Measurements from ENCODE around the gene TBC1D9B. TPM values are rescaled to one million over a fixed set of nuclear protein-coding genes. Genes with fewer than 3 reads are reported as not detected.
A peak's percentile ranks its signal among the peaks of the same experiment; 100 is the strongest.

TBC1D9B gene
- total RNA-seq, 4 donors from 2014 or later: 58.8 to 2,513 (median 108) TPM

DNA sequence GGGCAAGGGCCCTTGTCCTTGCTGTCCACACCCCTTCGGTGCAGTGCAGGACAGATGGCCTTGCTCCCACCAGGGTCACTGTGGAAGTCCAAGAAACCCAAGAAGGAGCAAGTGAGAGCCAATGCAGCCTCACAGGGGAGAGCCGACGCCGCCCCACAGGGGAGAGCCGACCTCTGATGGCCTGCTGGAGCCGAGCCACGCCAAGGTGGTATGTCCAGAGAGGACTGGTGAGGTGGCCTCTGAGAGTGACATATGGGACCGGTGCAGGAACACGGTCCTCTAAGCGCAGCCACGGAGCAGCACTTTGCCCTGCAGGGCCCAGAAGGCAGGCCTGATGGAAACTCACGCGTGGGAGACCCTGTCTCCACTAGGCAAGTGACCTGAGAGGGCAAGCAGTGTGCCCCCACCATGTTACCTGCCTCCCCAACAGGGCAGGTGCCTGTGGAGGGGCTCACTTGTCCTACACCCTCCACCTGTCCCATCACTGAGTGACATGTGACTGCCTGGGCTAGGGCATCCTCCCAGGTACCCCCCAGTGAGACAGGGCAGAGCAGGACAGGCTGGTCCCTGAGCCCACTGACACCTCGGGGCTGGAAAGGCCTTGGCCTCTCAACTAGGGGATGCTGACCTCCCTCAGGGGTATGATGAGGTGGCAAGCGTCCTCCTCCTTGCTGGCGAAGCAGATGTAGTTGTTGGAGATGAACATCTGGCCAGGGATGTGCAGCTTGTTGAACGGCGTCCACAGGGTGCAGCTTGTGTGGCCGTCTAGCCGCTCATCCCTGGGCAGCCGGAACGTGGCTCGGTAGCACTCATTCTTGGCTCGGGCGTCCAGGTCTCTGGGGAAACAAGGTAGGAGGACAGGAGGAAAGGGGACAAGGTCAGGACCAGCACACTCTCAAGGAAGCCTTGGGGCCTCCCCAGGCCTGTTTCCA, 16.7 kb downstream of the TBC1D9B start:
- Histone ChIP-seq H3K36me3 (no peaks in the 10 kb centered on the region), H3K4me1 (no peaks in the 10 kb centered on the region), H3K4me3 (no peak overlapping the region), H3K9me3 (no peaks in the 10 kb centered on the region), H3K27me3 (no peaks in the 10 kb centered on the region), H3K27ac (no peak overlapping the region)
- no peak for TF ChIP-seq POLR2A (IDR thresholded peaks at IDR 0.05)
- TF ChIP-seq, protein P1, sequence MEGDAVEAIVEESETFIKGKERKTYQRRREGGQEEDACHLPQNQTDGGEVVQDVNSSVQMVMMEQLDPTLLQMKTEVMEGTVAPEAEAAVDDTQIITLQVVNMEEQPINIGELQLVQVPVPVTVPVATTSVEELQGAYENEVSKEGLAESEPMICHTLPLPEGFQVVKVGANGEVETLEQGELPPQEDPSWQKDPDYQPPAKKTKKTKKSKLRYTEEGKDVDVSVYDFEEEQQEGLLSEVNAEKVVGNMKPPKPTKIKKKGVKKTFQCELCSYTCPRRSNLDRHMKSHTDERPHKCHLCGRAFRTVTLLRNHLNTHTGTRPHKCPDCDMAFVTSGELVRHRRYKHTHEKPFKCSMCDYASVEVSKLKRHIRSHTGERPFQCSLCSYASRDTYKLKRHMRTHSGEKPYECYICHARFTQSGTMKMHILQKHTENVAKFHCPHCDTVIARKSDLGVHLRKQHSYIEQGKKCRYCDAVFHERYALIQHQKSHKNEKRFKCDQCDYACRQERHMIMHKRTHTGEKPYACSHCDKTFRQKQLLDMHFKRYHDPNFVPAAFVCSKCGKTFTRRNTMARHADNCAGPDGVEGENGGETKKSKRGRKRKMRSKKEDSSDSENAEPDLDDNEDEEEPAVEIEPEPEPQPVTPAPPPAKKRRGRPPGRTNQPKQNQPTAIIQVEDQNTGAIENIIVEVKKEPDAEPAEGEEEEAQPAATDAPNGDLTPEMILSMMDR (IDR thresholded peaks at IDR 0.05): no peak
- DNase-seq: no peak
- intact Hi-C loops (cut with DNase I; ENCODE audit: low total_unique reads): no loop called here

DNA sequence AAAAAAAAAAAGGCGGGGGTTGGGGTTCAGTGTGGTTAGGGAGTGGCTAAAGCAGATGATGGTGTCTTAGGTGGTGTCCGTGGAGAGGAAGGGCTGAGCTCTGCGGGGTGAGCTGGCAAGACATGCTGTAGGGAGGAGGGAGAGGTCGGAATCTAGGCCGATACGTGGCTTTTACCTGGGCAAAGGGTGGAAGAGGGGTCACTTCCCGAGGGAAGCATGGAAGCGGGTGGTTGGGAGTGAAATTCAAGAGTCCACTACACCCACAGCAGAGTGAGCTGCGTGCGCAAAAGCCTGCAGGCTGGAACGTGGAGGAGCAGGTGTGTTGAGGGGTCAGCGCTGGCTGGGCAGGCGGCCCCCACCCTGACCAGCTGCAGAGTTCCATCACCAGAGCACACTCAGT, 17.8 kb downstream of the TBC1D9B start:
- Histone ChIP-seq H3K4me1 (no peaks in the 10 kb centered on the region), H3K9me3 (no peaks in the 10 kb centered on the region), H3K27me3 (no peaks in the 10 kb centered on the region), H3K27ac (no peak overlapping the region), H3K36me3 (no peaks in the 10 kb centered on the region), H3K4me3 (no peak overlapping the region)
- intact Hi-C loops (cut with DNase I; ENCODE audit: low total_unique reads): no loop called here
- DNase-seq: no peak
- TF ChIP-seq, protein P1 (IDR thresholded peaks at IDR 0.05): no peak
- TF ChIP-seq POLR2A (IDR thresholded peaks at IDR 0.05): no peak

DNA sequence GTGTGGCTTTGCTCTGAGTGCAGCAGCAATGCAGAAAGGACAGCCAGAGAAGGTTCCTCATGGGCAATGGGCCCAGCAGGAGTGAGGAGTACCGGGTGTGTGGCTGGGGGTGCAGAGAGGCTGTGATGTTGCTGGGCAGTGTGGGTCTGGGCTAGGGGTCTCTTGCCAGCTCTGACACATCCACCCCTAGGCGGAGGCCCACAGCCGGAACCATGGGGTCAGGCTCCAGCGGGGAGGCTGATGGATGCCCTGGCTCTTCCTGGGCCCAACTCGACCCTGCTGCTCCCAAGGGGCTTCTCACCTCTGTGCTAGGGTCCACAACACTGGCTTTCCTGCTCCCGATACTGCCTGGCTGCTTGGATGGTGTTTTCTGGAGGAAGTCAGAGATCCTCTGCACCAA, 19.9 kb downstream of the TBC1D9B start:
- TF ChIP-seq, protein P1 (IDR thresholded peaks at IDR 0.05): no peak
- TF ChIP-seq POLR2A (IDR thresholded peaks at IDR 0.05): no peak
- no peaks in the 10 kb centered on the region for H3K4me1 ChIP-seq
- no peak overlapping the region for H3K27ac ChIP-seq
- no peak for DNase-seq
- no peak overlapping the region for H3K4me3 ChIP-seq
- H3K36me3 ChIP-seq: no peaks in the 10 kb centered on the region
- intact Hi-C loops (cut with DNase I; ENCODE audit: low total_unique reads): no loop called here
- no peaks in the 10 kb centered on the region for H3K27me3 ChIP-seq
- H3K9me3 ChIP-seq: peaks cover 0 to 1% of the 10 kb centered on the region in 2 donors

DNA sequence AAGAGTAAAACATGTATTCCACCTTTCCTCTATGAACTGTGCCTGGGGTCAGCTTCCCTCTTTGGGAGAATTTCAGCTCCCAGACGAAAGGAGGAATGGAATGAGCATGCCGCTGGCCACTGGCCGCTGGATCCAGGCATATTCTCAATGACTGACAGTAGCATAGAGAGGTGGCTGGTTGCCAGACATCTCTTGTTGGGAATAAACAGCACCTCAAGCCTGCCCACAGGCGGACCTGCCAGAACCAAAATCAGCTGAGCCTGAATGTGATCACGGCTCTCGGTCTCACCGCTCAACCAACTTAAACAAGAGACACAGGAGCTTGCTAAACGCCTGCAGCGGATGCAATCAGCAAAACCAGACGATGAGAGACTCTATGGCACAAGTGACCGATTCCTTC, 20.6 kb downstream of the TBC1D9B start:
- peak overlapping the region in 1 of 2 donors; percentile 70 for H3K27ac ChIP-seq
- peaks cover 0 to 2% of the 10 kb centered on the region in 2 donors for H3K9me3 ChIP-seq
- intact Hi-C loops (cut with DNase I; ENCODE audit: low total_unique reads): no loop called here
- no peak for TF ChIP-seq POLR2A (IDR thresholded peaks at IDR 0.05)
- TF ChIP-seq, protein P1 (IDR thresholded peaks at IDR 0.05): no peak
- H3K4me1 ChIP-seq: no peaks in the 10 kb centered on the region
- H3K27me3 ChIP-seq: no peaks in the 10 kb centered on the region
- H3K4me3 ChIP-seq: no peak overlapping the region
- H3K36me3 ChIP-seq: no peaks in the 10 kb centered on the region
- DNase-seq: no peak

DNA sequence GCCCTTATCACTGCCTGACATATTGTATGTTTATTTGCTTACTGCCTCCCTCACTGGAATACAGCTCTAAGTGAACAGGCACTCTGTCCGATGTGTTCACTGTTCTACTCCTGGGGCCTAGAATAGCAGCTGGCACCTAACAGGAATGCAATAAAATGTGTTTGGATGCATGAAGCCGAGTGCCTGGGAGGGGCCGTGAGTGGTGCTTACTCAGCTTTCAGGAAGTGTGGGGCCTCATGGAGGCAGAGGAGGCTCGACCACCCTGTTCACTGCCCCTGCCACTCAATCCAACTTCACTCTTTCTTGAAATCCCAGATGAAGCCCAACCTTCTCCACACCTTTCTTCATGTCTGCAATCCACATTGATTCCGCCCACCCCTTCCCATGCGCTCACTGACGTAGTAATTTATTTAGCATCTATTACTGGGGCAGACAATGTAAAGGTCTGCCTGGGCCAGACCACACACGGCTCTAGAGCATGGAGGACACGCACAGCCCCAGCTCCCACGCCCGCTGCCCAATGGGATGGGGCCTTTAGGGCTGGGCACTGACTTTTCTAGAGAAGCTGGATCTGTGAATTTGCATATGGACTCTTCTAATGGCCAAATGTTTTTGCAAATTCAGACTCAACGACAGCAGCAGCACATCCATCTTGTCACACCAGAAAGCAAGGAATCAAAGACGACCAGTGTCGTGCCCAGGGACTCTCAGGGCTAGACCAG, 21.3 kb downstream of the TBC1D9B start:
- no peak for TF ChIP-seq POLR2A (IDR thresholded peaks at IDR 0.05)
- TF ChIP-seq, protein P1 (IDR thresholded peaks at IDR 0.05): no peak
- DNase-seq: no peak

More for the DNA sequence above, 21.3 kb downstream of the TBC1D9B start:
- H3K27ac ChIP-seq: peak overlapping the region in 1 of 2 donors; percentile 70
- no peak overlapping the region for H3K4me3 ChIP-seq
- intact Hi-C loops (cut with DNase I; ENCODE audit: low total_unique reads): no loop called here
- H3K27me3 ChIP-seq: no peaks in the 10 kb centered on the region
- no peaks in the 10 kb centered on the region for H3K36me3 ChIP-seq
- H3K9me3 ChIP-seq: peaks cover 0 to 2% of the 10 kb centered on the region in 2 donors
- no peaks in the 10 kb centered on the region for H3K4me1 ChIP-seq

Measured in uterus (tissue), 4 donors.